ENCODE measurements around the gene RAPGEF1.

- TF ChIP-seq CTCF (IDR thresholded peaks at IDR 0.05 in 8 of 11, conservative IDR thresholded peaks at IDR 0.05 in 3 of 11) (no peak), POLR2AphosphoS5 (IDR thresholded peaks at IDR 0.05) (no peak)
Observed at GRCh38 chr9:131642496-131643083, 97.3 kb downstream of the RAPGEF1 start.

Measured in spleen (tissue), 7 donors.